HG03439 (cell line): ENCODE results near the gene CPT2.

Experiments
- ATAC-seq: cut with Tn5 transposase; IDR thresholded peaks from one replicate; pipeline ENCODE4 v1.9.1; 2021; ENCODE audit warnings: mild to moderate bottlenecking, moderate library complexity; ENCODE audit not compliant: unreplicated experiment

The CPT2 gene

GRCh38 chr1:53196485-53197290 lies at the start of gene CPT2:
CPT2 (plus strand) TSS chr1:53196824; CDS start chr1:53196944, 120 bp downstream.
- peak; percentile 98 for ATAC-seq

- ATAC-seq: no peak
Observed at GRCh38 chr1:53147174-53147573, 49.5 kb upstream of the CPT2 start.

GRCh38 chr1:53148123-53148522 lies 48.5 kb upstream of the CPT2 start:
- no peak for ATAC-seq

GRCh38 chr1:53153752-53154151 lies 42.9 kb upstream of the CPT2 start:
- ATAC-seq: no peak

- ATAC-seq: no peak
Observed at GRCh38 chr1:53154859-53155438, 41.7 kb upstream of the CPT2 start.

GRCh38 chr1:53155534-53155933 lies 41.1 kb upstream of the CPT2 start:
- ATAC-seq: no peak

GRCh38 chr1:53155945-53156344 lies 40.7 kb upstream of the CPT2 start:
- no peak for ATAC-seq

- no peak for ATAC-seq
Observed at GRCh38 chr1:53156783-53157182, 39.8 kb upstream of the CPT2 start.

- no peak for ATAC-seq
Observed at GRCh38 chr1:53158900-53159299, 37.7 kb upstream of the CPT2 start.

- ATAC-seq: no peak
Observed at GRCh38 chr1:53160924-53161378, 35.7 kb upstream of the CPT2 start.

- no peak for ATAC-seq
Observed at GRCh38 chr1:53162621-53163020, 34.0 kb upstream of the CPT2 start.

GRCh38 chr1:53163291-53163768 lies 33.3 kb upstream of the CPT2 start:
- no peak for ATAC-seq

- ATAC-seq: no peak
Observed at GRCh38 chr1:53165408-53165961, 31.1 kb upstream of the CPT2 start.

- no peak for ATAC-seq
Observed at GRCh38 chr1:53166366-53166765, 30.3 kb upstream of the CPT2 start.

GRCh38 chr1:53166912-53167311 lies 29.7 kb upstream of the CPT2 start:
- no peak for ATAC-seq

GRCh38 chr1:53172426-53173128 lies 24.0 kb upstream of the CPT2 start:
- no peak for ATAC-seq

GRCh38 chr1:53174971-53175913 lies 21.4 kb upstream of the CPT2 start:
- ATAC-seq: no peak

- ATAC-seq: no peak
Observed at GRCh38 chr1:53176452-53177208, 20.0 kb upstream of the CPT2 start.

- no peak for ATAC-seq
Observed at GRCh38 chr1:53180226-53180625, 16.4 kb upstream of the CPT2 start.

GRCh38 chr1:53180951-53181350 lies 15.7 kb upstream of the CPT2 start:
- no peak for ATAC-seq
